ENCODE results near the gene MRTFB. TPM values are rescaled to one million over a fixed set of nuclear protein-coding genes. Genes with fewer than 3 reads are reported as not detected.
A peak's percentile ranks its signal among the peaks of the same experiment; 100 is the strongest.
"Not testable (repeated sequence)": the region's sequence is repeated elsewhere in the genome, so short reads cannot be mapped to it uniquely, and the experiment has no call there.

Gene MRTFB, protein sequence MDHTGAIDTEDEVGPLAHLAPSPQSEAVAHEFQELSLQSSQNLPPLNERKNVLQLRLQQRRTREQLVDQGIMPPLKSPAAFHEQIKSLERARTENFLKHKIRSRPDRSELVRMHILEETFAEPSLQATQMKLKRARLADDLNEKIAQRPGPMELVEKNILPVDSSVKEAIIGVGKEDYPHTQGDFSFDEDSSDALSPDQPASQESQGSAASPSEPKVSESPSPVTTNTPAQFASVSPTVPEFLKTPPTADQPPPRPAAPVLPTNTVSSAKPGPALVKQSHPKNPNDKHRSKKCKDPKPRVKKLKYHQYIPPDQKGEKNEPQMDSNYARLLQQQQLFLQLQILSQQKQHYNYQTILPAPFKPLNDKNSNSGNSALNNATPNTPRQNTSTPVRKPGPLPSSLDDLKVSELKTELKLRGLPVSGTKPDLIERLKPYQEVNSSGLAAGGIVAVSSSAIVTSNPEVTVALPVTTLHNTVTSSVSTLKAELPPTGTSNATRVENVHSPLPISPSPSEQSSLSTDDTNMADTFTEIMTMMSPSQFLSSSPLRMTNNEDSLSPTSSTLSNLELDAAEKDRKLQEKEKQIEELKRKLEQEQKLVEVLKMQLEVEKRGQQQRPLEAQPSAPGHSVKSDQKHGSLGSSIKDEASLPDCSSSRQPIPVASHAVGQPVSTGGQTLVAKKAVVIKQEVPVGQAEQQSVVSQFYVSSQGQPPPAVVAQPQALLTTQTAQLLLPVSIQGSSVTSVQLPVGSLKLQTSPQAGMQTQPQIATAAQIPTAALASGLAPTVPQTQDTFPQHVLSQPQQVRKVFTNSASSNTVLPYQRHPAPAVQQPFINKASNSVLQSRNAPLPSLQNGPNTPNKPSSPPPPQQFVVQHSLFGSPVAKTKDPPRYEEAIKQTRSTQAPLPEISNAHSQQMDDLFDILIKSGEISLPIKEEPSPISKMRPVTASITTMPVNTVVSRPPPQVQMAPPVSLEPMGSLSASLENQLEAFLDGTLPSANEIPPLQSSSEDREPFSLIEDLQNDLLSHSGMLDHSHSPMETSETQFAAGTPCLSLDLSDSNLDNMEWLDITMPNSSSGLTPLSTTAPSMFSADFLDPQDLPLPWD
- 31.8 TPM for total RNA-seq (ENCODE audit: insufficient read depth, low replicate concordance)

DNA sequence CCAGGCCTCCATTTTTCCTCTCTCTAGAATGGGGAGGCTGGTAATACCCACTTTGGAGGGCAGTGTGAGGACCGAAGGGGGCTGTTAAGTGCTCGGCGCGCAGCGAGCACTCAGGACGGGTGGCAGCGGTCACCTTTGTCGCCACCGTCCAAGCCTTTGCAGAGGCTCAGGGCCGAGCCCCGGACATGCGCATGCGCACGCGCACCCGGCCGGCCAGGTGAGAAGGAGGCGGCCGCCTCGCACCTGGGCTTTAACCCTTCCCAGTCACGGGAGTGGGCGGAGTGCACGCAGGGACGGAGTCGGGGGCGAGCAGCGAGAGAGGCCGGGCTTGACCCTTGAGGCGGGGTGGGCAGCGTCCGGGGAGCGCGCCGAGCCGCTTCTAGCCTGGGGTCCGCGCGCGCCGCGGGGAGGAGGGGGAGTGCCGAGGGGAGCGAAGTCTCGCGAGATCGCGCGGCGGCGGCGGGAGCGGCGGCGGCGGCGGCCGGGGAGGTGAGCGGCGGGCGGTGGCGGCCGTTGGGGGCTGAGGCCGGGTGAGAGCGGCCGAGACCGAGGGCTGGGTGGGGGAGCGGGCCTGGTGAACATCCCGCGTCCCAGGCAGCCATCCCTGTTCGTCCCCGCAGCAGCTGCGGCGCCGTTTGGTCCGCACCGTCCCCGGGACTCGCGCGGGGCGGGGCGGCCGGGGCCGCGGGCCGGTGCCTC is at the start of gene MRTFB:
TSS of gene MRTFB (plus strand) at position 443 of the 699 bp plus-strand sequence. CDS start 69,288 bp downstream, outside the sequence.
- peak; percentile 72 for DNase-seq (ENCODE audit: low spot score)

DNA sequence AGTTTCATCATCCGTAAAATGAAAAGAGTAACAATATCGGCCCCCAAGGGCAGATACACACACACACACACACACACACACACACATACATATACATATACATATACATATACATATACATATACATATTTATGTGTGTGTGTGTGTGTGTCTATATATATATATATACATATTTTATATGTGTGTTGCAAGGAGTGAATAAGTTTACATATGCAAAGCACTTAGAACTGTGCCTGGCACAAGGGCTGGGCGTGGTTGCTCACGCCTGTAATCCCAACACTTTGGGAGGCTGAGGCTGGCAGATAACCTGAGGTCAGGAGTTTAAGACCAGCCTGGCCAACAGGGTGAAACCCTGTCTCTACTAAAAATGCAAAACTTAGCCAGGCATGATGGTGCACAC is 47.6 kb upstream of the MRTFB start:
- DNase-seq (ENCODE audit: low spot score): not testable (repeated sequence)

DNA sequence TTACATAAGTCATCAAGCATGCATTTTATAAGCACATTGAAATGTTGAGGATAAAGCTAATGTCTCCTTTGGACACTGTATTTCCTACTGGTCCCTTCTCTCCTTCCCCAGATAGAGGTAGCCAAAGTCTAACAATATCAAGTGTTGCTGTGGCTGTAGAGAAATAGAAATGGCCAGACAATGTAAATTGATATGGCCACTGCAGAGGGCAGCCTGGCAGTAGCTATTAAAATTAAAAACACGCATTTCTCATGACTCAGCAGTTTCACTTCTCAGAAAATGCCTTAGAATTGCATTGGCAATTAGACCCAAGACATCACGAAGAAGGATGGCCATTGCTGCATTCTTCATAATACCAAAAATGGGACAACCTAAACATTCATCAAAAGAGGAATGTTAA is 46.8 kb upstream of the MRTFB start:
- no peak for DNase-seq (ENCODE audit: low spot score)

DNA sequence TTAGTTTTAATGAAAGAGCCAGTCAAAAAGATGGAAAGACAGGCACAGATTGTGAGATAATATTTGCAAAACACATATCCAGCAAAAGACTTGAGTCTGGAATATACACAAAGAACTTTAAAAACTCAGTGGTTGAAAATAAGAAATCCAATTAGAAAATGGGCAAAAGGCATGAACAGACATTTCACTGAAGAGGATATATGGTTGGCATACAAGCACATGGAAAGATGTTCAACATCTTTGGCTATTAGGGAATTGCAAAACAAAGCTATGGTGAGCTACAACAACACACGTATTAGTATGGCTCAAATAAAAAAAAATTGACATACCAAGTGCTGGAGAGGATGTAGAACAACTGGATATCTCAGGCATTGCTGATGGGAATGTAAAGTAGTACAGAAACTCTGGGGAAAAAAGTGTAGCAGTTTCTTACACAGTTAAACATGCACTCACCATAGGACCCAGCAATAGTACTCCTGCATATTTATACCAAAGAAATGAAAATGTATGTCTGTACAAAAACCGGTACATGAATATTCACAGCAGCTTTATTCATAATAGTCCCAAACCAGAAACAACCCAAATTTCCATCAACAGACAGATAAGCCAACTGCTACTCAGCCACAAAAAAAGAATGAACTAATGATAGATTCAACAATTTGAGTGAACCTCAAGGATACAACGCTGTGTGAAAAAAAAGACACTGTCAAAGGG is 44.4 kb upstream of the MRTFB start:
- DNase-seq (ENCODE audit: low spot score): no peak

DNA sequence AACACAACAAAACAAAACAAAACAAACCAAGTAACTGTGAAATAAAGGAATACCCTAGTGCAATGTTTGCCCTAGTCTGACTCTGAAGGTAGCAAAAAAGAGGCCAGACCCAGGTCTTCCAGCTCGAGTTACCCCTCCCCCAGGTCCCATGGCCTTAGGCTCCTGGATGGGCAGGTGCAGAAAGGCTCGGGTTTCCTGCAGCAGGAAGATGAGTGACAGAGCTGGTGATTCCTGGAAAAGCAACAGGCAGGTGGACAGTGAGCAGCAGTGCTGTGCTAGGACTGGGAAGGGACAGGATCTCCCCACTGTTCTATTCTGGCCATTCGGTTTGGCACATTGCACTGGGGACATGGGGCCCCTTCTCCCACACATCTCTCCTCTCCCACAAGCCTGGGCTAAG is 42.9 kb upstream of the MRTFB start:
- DNase-seq (ENCODE audit: low spot score): no peak

DNA sequence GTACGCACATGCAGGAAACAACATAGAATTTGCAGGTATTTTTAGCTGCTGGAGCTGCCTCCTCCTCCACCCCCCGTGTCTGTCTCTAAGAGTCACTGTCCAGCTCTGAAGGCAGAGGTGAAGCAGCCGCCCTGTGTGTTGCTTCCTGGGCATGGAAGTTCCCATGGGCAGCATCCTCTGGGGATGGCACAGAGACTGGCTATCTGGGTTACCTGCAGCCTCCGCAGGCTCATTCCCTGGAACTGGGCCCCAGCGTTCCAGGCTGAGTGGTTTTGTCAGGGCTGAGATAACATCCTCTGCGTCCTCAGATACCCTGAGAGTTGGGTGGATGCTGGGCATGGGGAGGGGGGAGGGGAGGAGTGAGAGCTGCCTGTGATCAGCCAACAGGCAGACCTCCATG is 41.5 kb upstream of the MRTFB start:
- no peak for DNase-seq (ENCODE audit: low spot score)

DNA sequence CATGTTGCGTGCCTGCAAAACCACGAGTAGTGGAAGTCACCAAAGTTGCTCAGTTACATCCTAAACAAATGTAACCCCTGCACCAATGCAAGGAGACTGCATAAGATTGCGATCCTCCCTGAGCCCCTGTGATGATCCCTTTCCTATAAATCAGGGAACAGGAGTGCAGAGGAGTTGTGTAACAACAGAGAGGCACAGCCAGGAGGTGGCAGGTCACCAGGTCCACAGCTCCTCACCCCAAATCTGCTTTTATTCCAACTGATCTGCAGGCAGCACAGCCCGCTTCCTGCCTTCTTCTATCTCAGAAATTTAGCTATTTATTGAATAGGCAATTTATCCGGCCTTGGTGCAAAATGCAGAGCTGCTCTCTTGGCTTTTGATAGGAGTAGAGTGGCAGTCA is 36.0 kb upstream of the MRTFB start:
- DNase-seq (ENCODE audit: low spot score): no peak

DNA sequence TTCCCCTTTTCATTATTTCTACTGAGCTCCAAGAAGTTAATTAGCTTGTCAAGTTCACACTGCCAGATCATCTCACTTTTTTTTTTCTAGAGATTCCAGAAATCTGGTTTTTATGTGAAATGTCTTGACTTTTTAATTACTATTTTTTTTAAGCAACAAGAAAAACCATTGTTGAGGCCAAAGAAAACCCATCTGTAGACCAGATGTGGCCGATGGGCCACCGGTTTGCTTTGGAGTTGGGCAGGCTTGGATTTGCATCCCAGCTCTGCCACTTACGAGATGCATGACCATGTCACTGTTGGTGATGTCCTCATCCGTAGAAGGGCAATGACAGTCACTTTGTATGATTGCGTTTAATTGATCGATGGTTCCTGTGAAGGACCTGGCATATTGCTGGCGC is 34.2 kb upstream of the MRTFB start:
- DNase-seq (ENCODE audit: low spot score): no peak

DNA sequence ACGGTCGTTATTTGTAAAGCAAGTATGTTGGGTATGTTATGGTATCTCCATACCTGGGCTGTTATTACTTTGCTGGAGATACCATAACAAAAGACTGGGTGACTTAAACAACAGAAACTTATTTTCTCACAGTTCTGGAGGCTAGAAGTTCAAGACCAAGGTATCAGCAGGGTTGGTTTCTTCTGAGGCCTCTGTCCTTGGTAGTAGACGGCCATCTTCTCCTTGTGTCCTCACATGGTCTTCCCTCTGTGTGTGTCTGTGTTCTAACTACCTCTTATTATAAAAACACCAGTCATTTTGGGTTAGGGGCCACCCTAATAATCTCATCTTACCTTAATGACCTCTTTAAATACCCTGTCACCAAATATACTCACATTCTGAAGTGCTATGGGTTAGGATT is 33.2 kb upstream of the MRTFB start:
- DNase-seq (ENCODE audit: low spot score): no peak

DNA sequence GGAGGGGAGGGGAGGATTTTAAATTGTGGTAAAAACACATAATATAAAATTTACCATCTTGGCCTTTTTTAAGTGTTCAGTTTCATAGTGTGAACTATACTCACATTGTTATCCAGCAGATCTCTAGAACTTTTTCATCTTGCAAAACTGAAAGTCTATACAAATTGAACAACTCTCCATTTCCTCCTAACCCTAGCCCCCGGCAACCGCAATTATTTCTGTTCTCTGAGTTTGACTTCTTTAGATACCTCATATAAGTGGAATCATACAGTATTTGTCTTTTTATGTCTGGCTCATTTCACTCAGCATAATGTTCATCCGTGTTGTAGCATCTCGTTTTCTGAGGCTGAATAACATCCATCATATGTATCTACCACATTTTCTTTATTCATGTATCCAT is 30.0 kb upstream of the MRTFB start:
- DNase-seq (ENCODE audit: low spot score): no peak

DNA sequence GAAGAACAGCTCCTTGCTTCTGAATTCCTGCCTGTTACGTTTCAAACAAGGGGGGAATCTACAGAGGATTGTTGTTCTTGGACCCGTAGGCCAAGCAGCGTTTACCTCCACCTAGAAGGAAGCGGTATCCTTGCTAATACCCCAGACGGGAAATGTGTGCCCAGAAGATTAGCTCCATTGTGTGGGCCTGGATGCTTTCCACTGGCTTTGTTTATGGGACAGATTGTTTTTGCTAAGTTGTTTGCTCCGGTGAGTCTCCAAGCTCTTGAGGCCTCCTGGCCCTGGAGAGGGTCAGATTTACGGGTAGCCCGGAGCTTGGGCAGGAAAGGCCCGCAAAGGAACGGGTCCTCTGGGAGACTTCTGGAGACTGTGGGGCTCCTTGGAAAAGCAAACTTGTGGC is 28.4 kb upstream of the MRTFB start:
- peak; percentile 56 for DNase-seq (ENCODE audit: low spot score)

DNA sequence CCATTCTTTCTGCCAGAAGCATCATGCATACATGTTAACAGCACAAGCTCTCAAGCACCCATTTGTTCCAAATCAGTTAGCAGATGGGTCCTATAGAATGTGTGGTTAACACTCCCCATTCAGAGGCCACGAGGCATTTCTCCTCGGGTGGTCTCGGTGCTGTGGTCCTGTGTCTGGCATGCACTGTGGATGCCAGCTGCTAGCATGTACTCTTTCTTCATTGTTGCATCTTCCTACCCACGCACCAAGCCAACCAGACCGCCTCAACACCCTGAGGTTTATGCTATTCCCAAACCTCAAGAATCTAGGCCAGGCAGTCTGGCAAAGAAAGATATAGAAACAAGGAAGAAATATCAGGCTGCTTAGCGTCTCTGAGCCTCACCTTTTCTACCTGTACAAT is 27.8 kb upstream of the MRTFB start:
- no peak for DNase-seq (ENCODE audit: low spot score)

DNA sequence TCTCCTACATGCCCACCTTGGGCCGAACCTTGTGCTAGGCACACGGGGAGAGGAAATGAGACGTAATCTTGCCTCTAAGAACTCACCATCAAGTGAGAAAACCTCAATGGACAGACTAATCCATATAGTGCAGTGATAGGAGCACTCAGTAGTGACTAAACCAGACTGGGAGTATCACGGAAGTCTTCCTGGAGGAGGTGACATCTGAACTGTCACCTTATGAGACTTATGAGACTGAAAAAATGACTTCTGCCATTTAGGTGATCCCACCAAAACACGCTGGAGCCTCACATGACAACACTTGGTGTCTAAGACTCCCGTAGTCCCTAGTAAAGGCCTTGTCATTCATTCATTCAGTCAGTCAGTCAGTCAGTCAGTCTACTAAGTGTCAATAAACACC is 27.3 kb upstream of the MRTFB start:
- DNase-seq (ENCODE audit: low spot score): no peak

DNA sequence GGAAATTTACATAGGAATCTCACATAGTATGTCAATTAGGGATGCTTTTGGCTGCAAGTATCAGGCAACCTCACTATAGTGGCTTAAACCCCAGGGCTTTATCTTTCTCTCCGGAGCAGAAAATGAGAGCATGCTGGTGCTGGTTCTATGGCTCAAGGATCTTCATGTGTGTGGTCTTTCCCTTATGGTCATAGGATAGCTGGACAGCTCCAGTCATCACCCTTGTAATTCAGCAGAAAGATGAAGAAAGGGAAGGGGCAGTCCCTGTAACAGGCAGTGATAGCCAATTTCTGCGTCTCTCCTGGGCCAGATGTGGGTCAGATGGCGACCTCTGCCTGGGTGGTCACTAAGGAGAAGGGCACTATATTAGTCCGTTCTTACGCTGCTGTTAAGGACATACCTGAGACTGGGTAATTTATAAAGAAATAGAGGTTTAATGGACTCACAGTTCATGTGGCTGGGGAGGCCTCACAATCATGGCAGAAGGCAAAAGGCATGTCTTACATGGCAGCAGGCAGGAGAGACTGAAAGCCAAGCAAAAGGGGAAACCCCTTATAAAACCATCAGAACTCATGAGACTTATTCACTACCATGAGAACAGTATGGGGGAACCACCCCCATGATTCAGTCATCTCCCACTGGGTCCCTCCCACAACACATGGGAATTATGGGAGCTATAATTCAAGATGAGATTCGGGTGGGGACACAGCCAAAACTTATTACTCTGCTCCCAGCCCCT is 23.8 kb upstream of the MRTFB start:
- not testable (repeated sequence) for DNase-seq (ENCODE audit: low spot score)

DNA sequence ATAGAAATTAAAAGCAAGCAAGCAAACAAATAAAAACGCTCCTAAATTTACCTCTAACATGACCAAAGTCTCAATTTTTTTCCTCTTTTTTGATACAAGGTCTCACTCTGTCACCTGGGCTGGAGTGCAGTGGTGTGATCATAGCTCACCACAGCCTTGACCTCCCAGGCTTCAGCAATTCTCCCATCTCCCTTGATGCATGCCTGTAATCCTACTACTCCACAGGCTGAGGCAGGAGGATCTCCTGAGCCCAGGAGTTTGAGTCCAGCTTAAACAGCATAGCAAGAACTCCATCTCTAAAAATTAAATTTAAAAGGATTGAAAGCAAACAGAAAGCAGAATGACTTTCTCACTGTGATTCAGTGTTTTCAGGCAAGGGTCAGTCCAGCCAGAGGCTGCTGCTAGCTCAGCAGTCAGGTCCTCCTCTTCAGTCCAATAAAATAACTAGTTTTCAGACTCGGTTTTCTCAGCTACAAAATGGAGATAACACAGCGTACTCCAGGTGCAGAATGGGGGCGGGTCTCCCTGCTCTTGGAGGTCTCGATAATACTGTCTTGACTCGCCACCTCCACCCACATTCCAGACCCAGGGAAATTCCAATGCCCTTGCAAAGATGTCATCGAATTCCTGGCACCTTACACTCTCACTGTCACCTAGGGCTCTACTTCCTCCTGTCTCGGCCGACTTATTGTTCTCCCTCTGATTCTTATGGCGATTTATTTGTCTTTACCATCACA is 20.7 kb upstream of the MRTFB start:
- no peak for DNase-seq (ENCODE audit: low spot score)

DNA sequence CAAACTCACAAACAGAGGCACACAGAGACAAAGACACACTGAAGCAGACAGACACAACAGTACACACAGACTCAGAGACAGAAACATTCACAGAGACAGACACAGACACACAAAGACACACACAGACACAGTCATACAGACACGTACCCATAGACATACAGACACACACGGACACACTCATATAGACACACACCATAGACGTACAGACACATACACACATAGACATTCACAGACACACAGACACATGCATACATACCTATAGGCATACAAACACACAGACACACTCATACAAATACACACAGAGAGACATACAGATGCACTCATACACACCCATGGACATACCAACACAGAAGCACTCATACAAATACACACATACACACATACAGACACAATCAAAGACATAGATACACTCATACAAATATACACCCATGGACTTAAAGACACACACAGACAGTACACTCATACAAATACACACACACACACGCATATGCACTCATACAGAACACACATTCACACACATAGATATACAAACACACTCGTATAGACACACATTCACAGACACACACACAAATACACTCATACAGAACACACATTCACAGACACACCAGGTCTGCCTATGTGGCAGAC is 19.9 kb upstream of the MRTFB start:
- DNase-seq (ENCODE audit: low spot score): no peak

DNA sequence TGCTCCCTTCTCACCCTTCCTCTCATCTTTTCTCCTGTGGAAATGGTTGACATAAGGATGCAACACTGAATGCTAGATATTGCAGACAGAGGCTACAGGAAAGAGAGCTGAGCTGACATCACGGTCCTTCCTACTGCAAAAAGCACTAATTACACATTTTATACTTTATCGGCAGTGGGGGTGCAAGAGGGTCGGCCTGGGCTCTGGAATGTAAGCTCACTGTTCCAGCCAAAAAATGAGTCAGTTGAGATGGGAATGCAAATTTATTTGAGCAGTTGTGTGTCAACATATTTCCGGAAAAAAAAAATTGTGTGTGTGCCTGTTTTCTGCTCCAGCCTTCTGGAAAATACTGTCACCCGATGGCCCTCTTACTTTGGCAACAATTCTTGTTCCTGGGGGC is 14.1 kb upstream of the MRTFB start:
- no peak for DNase-seq (ENCODE audit: low spot score)

DNA sequence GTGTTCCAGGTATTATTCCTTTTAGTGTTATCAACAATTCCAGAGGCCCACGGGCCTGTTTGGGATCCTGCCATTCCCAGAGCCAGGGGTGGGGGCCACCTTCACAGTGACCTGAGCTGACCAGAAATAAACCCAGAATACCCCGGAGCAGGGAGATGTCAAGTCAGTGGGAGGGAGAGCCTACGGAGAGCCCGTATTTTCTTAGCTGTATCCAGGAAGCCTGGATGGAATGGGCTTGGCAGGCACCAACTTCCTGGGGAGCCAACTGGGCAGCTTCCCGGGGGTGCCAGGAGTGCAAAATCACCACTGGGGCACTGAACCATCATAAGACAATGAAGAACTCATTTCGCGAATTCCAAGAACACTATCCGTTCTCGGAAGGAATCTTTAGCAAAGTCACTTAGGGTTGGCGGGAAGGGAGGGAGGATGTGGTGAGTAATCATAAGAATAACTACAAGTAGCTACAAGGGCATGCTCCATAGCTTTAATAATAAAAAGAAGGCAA is 13.2 kb upstream of the MRTFB start:
- peak; percentile 28 for DNase-seq (ENCODE audit: low spot score)

DNA sequence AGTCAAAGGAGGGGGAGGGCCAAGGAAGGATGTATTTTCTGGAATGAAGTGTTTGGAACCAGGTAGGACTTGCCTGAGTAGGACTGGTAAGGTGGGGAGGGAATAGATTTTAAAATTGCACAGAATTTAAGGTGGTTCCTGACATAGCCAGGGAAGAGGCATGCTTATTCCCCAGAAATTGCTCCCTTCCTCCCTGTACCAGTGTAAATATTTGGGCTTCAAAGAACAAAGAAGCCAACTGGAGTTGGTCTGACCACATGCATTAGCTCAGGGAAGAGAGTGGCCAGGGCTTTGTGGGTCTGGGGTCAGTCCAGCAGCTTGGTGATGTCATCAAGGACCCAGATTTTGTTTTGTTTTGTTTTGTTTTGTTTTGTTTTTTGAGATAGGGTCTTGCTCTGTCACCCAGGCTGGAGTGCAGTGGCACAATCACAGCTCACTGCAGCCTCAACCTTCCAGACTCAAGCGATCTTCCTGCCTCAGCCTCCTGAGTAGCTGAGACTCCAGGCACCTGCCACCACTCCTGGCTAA is 9.3 kb upstream of the MRTFB start:
- DNase-seq (ENCODE audit: low spot score): no peak
